Brain microvascular endothelial cell (primary cell): ENCODE data around the gene CCDC14.
"Not testable (repeated sequence)": the region's sequence is repeated elsewhere in the genome, so short reads cannot be mapped to it uniquely, and the experiment has no call there.

Experiments
- DNase-seq: peaks from one replicate; pipeline ENCODE4 v3.0.0-alpha.2; 2020
- H3K27ac ChIP-seq: fragments of 250-450 bp; sonication (Bioruptor Pico); 2 replicates; pipeline ENCODE4 v1.5.1; 2020; ENCODE audit warnings: mild to moderate bottlenecking, moderate library complexity
- H3K27me3 ChIP-seq: fragments of 250-450 bp; sonication (Bioruptor Pico); replicated peaks from 2 replicates; pipeline ENCODE4 v1.5.1; 2020; ENCODE audit warnings: mild to moderate bottlenecking
- H3K36me3 ChIP-seq: fragments of 250-450 bp; sonication (Bioruptor Pico); replicated peaks from 2 replicates; pipeline ENCODE4 v1.5.1; 2020; ENCODE audit warnings: mild to moderate bottlenecking
- H3K4me3 ChIP-seq: 2 replicates; pipeline ENCODE4 v1.5.1; 2011; ENCODE audit warnings: low read depth, mild to moderate bottlenecking, control low read depth, low read length, moderate library complexity
- in situ Hi-C: cut with HindIII; loops from 2 replicates; pipeline ENCODE4 v1.10.0; 2017; ENCODE audit warnings: low sequenced_read_pairs, low pct_ligation_motif_present
- TF ChIP-seq, protein P1 (sequence below): IDR thresholded peaks from 2 replicates; pipeline ENCODE4 v1.5.1; 2011; ENCODE audit warnings: low read depth, mild to moderate bottlenecking, moderate library complexity, low read length, control low read depth, inconsistent platforms; ENCODE audit errors: missing control alignments

The CCDC14 gene

DNA sequence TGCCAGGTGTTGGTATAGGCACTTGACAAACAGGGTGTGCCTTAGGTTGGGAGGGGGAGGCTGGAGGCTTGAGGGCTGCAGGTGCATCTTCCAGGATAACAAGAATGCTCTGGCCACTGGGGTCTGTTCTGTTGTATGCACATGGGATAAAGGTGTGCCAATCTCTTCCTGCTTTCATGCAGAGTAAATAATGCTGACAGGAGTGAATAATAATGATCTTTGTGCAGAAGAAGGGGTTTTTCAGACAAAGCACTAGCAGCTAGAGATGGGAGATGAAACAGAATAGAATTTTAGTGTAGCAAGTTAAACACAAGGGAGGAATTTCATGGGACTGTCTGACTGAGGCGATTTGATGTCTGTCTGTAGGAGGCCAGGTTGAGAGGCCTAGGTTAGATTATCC lies 32.8 kb upstream of the CCDC14 start:
- no peak for DNase-seq
- TF ChIP-seq, protein P1, sequence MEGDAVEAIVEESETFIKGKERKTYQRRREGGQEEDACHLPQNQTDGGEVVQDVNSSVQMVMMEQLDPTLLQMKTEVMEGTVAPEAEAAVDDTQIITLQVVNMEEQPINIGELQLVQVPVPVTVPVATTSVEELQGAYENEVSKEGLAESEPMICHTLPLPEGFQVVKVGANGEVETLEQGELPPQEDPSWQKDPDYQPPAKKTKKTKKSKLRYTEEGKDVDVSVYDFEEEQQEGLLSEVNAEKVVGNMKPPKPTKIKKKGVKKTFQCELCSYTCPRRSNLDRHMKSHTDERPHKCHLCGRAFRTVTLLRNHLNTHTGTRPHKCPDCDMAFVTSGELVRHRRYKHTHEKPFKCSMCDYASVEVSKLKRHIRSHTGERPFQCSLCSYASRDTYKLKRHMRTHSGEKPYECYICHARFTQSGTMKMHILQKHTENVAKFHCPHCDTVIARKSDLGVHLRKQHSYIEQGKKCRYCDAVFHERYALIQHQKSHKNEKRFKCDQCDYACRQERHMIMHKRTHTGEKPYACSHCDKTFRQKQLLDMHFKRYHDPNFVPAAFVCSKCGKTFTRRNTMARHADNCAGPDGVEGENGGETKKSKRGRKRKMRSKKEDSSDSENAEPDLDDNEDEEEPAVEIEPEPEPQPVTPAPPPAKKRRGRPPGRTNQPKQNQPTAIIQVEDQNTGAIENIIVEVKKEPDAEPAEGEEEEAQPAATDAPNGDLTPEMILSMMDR = no peak
- H3K4me3 ChIP-seq = no peak overlapping the region
- H3K27me3 ChIP-seq = peaks cover 10% of the 10 kb centered on the region
- in situ Hi-C loops = no loop called here
- no peaks in the 10 kb centered on the region for H3K36me3 ChIP-seq
- no peak overlapping the region for H3K27ac ChIP-seq

DNA sequence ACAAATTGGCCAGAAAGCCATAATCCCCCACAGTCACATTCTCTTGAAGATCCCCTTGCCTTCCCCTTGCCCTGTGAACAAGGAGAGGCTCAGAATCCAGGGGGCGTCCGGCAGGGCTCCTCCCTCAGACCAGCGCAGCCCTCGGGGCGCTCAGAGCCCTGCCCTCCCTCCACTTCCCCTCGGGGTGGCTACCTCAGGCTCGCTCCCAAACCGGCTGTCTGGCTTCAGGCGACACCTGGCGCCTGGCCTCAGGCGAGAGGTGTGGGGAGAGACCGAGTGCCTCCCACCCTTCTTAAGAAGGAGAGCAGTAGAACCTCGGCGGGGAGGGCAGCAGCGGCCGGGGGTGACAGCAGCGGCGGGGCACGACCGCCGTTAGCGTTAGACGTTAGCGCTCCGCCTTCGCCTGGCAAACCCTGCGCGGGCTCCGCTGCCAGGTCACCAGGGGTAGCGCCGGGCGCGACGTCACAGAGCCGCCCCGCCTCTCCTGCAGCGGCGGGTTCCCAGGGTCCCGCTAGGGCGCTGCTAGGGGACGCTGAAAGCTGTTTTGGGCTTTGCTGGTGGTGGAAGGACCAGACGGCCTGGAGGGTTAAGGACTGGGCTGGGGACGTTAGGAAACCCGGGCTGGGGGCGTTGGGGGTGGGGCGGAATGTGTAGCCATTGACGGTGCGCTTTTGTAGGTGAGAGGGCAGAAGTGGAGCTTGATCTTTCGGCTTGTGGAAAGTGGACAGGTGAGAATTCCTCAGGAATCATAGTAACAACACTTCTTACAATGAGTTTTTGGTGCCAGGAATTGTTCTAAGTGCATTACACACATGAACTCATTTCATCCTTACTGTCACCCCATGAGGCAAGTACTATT lies 30.9 kb upstream of the CCDC14 start, which contains the start of gene ROPN1:
TSS of gene ROPN1 (minus strand) at position 395 of the 859 bp plus-strand sequence. CDS start 11,643 bp downstream, outside the sequence.
- DNase-seq, H3K27ac ChIP-seq, H3K4me3 ChIP-seq, H3K36me3 ChIP-seq, in situ Hi-C loops: not testable (repeated sequence)
- H3K27me3 ChIP-seq = peaks cover 16% of the 10 kb centered on the region

DNA sequence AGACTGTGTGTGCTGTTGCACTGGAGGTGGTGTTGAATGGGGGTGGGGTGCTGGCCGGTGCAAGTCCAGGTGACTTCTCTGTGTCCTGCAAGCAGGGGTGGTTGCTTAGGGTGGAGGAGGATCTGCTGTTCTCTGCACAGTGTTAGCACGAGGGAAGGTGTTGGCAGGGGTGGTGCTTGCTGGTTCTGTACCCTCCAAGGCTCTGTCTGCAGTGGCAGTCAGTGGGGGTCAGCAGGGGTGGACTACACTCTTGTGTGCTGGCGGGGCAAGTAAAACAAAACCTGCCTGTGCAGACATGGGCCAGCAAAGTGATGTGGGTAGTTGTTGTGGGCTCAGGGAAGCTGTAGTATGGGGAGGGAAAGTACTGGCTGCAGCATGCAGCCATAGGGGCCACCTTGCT lies 25.4 kb upstream of the CCDC14 start:
- H3K27ac ChIP-seq = no peak overlapping the region
- TF ChIP-seq, protein P1 = no peak
- H3K4me3 ChIP-seq = no peak overlapping the region
- H3K36me3 ChIP-seq = no peaks in the 10 kb centered on the region
- DNase-seq = no peak
- H3K27me3 ChIP-seq = peaks cover 18% of the 10 kb centered on the region
- in situ Hi-C loops = no loop called here

DNA sequence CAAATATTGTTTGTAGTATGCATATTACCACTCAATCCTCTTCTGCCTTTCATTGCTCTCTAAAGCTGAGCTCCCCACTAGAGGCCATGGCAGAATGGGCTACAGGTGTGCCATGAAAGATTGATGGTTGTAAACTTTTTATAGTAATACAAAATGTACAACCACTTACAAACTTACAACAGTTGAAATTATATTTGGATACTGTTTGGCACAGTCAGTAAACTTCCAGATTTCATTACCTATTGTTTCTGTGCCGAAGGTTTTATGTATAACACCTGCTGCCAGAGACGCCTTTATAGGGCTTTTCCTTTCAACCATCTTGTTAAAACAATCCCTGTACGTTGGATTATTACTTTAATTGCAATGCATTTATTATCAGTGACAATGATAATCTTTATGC lies 23.9 kb upstream of the CCDC14 start:
- in situ Hi-C loops = no loop called here
- Histone ChIP-seq H3K36me3 (no peaks in the 10 kb centered on the region), H3K27ac (no peak overlapping the region), H3K27me3 (peaks cover 12% of the 10 kb centered on the region), H3K4me3 (no peak overlapping the region)
- TF ChIP-seq, protein P1 = no peak
- no peak for DNase-seq

DNA sequence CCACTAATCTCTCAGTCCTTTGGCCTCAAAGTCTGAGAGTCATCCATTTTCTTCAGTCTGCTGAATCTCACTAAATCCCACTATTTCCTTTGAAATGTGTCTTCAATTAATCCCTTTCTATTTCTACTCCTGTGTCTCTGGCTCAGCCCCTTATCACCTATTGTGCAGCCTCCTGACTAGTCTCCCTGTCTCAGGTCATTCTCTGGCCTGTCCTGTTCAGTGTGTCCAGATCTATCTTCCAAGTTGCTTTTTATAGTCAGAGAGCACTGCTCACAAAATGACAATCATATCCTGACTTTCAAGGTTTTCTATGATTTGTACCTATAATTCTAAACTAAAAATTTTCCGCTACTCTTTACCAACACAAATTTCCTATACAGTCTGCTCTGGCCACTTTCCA lies 23.3 kb upstream of the CCDC14 start:
- Histone ChIP-seq H3K36me3 (no peaks in the 10 kb centered on the region), H3K27me3 (peaks cover 13% of the 10 kb centered on the region), H3K4me3 (no peak overlapping the region), H3K27ac (no peak overlapping the region)
- in situ Hi-C loops = no loop called here
- DNase-seq = no peak
- TF ChIP-seq, protein P1 = no peak

DNA sequence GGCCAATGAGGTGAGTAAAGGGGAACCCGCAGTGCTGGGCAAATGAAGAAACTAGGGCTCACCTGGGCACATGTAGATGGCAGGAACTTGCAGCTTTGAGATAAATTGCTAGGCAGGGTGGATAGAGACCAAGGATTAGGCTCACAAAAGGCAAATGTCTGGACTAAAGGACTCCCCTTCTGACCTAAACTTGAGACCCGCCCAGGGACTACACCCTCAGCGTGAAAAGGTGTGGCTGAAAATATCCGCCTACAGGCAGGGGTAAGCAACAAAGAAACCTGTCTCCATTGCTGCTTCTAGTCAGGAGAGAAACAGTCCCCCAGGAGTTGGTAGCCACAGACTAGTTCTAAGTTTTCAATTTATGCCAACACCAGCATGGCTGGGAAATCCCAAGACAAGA lies 20.3 kb upstream of the CCDC14 start:
- H3K27ac ChIP-seq, H3K36me3 ChIP-seq, H3K4me3 ChIP-seq, in situ Hi-C loops, DNase-seq, H3K27me3 ChIP-seq: not testable (repeated sequence)

DNA sequence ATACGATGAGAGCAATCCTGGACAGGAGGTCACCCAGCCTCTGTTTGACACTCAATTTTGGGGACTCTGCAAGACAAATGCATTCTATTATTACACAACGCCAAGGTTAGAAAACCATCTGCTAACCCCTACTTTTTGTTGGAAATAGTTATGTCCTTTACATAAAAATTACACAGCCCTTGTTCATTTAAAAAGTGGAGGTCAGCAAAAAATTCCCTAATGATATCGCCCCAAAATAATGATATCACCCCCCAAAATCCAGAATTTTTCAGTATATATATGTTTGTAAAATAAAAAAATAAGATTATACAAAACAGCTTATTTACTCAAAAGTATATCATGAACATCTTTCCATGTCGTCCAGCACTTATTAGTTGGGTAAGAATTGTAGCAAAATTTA lies 19.5 kb upstream of the CCDC14 start:
- in situ Hi-C loops = no loop called here
- no peak for DNase-seq
- Histone ChIP-seq H3K27ac (no peak overlapping the region), H3K36me3 (no peaks in the 10 kb centered on the region), H3K27me3 (peaks cover 8% of the 10 kb centered on the region), H3K4me3 (peak overlapping the region; percentile 56)
- TF ChIP-seq, protein P1 = no peak
